GM18858 (cell line): Measurements from ENCODE around the gene RPL38.

Experiments used
- ATAC-seq: cut with Tn5 transposase; IDR thresholded peaks from one replicate; pipeline ENCODE4 v1.9.1; 2021; ENCODE audit not compliant: unreplicated experiment

The RPL38 gene

DNA sequence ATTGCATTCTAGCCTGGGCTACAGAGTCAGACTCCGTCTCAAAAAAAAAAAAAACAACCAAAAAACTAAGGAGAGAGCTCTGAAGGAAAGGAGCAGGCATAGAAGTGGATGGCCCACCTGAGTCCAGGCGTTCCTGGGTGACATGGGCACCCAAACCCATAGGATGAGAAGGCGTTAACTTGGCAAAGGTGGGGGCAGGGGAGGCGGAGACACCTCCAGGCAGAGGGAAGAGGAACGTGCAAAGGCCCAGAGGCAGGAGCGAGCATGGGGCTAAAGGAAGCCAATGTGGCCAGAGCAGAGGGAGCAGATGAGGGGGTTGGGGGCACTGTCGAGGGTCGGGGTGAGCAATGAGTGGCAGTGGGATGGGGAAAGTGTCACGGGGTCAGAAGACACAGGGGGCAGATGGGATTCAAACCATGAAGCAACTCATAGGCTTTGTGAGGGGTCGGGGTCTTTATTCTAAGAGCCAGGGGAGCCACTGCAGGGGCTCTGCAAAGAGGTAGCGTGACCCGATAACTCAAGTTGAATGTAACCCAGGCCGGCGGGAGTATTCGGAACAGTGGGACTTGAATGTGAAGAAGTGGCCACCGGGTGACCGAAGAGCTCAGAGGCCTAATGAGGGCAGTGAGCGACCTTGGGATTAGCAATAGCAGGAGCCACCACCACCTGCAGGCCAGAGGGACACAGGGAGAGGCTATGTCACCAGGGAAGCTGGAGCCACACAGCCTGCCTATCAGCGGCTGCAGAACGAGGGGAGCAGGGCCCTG lies 21.7 kb downstream of the RPL38 start:
- no peak for ATAC-seq

DNA sequence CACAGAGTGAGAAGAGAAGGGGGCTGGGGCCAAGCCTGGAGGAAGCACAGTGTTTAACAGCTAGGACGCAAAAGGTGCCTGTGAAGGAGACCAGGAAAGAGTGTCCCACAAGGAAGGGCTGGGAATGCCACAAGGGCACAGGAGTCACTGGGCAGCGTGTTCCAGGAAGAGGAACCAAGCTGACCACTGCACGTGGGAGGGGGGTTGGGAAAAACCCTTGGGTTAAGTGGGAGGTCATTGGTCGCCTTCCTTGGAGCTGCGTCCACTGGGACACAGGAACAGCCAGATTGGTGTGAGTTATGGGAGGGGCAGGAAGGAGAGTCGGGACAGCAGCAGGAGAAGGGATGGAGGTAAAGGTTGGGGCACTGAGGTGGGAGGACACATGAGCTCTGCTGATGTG lies 22.8 kb downstream of the RPL38 start:
- no peak for ATAC-seq

DNA sequence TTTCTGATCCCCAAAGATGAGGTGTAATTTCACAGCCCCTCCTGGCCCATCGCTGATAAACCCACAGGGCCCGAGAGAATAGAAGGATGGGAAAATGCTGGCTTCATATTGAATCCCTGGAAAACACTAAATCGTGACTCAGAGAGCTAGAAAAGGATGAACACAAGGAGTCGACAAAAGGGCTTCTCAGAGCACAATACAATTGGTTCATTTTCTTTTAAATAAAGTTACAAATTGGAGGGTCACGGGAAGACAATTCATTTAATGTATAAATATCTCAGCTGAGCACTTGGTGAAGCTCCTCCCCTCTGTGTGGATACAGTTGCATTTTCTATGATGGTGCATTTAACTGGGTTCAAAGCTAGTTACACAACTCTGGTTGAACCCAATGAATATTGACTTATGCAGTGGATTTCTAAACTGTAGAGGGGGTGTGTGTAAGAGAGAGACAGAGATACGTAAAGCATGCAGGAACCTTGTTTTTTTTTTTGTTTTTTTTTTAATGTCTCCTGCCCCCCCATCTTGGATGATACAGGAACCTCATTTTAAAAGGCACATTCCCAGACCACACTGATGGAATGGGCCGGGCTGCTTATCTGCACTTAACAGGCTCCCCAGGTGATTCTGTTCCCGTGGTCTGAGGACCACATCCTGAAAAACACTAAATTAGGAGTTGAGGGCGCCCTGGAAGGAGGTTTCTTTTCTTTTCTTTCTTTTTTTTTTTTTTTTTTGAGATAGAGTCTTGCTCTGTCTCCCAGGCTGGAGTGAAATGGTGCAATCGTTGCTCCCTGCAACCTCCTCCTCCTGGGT lies 24.0 kb downstream of the RPL38 start:
- no peak for ATAC-seq

DNA sequence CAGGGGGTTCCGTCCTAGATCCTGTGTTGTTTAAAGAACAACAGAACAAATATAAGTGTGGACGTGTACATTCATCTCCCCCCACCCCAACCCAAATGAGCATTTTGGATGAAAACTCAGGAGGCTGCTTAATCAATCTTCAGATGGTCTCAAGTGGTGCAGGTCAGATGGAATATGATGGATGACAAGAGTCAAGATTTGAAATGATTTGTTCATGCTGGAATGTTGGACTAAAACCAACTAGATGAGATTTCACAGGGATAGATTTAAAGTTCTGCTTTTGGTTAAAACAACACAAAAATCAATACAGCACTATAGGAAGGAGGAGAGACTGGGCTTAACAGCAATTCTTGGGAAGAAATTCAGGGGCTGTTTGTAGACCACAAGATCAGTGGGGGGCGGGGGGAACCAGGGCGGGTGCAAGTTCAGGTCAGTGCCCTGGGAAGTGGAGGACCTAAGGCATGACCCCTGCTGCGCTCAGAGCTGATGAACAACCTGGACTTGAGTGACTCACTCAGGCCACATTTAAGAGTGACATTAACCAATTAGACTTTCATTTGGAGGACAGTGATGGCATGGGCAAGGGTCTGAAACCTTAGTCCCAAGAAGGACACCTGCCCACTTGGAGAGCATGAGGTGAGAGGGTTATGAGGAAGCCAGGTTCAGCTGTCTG lies 25.0 kb downstream of the RPL38 start:
- no peak for ATAC-seq

DNA sequence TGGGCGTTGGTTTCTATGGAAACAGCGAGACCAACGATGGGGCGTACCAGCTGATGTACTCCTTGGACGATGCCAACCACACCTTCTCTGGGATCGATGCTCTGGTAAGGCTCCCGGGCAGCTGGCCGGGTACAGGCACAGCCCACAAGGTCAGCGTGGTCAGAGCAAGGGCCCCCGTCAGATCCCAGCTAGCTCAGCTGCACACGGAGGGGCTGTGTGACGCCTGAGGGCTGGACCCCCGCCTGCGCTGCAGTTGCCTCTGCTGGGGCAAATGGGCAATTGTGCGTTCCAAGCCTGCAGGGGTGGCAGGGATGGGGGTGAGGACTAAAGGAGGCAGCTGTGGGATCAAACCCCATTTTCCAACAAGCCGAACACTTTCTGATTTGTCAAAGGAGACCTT lies 27.4 kb downstream of the RPL38 start:
- no peak for ATAC-seq

DNA sequence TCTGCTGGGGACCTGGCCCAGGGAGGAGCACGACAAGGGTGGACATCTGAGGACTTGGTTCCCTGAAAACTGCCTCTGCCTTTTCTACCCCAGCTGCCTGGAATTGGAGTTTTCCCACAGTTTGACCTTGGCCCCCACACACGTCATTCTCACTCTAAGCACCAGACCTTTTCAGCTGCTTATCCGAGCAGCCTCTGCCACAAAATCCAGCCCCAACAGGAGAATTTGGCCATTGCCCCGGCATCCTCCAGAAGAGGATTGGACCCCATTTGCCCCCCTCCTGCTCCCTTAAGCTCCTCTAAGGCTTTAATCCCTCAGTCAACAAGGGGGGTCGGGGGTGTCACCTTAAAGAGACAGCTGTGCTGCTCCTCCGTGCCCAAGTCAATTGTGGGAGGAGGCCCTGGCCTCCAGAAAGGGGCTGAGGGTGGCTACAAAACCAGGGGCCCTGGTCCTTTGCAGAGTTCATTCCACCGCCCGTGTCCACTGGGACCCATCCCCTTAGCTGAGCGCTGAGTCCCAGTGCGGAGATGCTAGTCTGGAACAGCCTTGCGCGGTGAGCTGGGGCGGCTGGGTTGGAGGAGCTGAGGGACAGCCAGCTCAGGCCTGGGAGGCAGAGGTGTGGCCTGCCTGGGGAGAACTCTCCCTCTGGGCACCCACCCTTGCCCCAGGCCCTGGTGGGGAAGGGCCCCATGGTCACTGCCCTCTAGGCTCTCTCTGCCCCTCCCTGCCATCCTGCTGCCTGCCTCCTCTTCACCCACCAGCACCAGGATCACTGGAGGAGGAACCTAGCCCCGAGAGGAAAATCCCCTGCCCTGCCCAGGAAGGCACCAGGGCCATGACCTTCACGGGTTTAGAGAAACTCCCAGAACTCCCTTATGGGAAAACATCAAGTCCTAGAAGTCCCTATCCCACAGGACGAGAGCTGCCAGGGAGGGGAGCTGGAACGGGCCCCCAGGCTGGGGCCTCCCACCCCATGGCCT lies 28.7 kb downstream of the RPL38 start:
- no peak for ATAC-seq

DNA sequence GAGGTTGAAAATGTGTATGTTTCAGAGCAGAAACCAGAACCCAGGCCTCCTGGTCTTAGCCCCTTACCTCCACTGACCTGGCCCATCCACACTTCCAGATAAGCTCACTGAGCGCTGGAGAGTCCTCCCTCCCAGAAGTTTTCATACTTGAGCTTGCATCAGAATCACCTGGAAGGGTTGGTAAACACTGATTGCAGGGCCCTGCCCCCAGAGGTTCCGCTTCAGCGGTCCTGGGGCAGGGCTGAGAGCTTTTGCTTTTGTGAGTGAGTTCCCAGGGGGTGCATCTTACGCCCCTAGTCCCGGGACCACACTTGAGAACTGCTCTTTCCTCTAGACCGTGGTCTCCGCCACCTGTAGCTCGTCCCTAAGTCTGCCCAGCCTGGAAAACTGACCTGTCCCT lies 30.5 kb downstream of the RPL38 start:
- no peak for ATAC-seq

DNA sequence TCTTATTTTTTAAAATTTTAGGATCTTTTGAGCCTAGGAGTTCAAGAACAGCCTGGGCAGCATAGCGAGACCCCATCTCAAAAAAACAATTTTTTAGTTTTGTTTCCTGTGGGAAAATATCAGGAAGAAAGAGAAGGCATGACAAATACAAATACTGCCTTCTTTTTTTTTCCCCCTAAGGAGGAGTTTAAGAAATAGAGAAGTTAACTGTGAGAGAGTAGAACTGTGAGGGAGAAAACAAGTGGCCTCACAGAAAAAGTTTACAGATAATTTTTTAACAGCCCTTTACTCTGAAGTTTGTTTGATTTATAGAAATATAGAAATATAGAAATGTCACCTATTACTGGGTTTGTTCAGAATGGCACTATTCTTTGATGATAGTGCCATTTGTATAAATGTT lies 31.0 kb downstream of the RPL38 start:
- ATAC-seq, result no peak

DNA sequence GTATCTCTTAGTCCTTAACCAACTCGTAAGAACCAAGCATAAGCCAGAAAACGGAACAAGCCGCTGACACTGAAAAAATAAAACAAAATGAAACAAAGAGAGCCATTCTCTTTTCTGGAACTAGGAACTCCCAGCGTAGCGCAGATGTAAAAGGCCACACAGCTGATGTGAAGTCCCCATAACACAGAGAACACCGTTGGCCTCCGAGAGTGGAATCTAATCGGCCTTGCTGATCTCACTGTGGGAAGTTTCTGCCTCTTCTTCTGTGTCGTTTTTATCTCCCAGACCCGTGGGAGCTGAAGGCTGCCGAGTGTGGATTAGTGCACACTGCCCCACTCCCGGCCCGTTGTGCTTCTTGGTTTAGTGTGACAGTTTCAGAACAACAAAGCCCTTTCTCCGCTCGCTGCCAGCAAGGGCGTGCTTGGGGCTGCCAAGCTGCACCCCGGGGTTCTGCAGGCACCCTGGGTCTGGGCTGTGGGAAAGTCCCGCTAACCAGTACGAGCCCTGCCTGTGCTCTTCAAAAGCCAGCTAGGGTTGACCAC lies 31.6 kb downstream of the RPL38 start:
- no peak for ATAC-seq

DNA sequence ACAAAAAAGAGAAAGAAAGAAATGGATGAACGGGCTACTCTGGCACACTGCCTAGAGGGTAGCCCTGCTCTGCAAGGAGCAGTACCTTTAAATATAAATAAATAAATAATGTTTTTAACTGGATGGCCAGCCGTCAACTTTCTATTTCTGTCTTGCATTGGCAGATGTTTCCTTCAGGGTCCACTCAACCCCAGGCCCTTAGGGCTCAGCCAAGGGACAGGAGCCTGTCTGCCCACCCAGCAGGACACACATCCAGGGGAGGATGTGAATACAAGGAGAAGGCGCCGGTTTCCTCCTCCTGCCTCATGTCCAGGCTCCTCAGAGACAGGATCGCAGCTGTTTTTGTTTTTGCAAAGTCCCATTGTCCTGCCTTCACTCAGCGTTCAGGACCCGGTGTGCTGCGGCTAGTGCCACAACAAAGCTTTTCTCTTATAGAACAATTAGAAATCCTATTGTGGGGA lies 32.5 kb downstream of the RPL38 start:
- no peak for ATAC-seq

DNA sequence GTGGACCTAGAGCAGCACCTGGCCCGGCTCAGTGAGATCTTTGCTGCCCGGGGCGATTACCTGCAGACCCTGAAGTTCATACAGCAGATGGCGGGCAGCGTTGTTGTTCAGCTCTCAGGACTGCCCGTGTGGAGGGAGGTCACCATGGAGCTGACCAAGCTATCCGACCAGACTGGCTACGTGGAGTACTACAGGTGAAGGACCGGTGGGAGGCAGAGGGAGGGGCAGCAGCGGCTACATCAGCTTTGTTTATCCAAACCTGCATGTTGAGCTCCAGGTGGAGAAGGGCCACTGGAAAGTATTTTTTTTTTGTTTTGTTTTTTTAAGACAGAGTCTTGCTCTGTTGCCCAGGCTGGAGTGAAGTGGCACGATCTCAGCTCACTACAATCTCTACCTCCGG lies 33.8 kb downstream of the RPL38 start:
- ATAC-seq, result no peak

DNA sequence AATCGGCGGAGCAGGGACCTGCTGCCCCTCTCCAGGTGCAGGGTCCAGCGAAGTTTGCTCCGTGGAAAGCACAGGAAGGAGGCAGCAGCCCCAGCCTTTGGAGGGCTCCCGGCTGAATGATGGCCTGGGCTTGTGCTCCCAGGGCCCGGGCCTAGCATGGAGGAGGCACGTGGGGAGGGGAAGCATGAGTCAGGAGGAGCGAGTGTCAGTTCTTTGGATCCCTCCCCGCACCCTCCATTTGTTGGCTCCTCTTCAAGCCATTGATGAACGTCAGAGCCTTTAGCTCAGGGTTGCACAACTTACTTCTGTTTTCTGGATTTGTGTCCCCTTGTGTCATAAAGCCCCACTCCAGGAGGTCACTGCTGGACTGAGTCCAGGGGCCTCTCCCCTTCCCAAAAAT lies 35.7 kb downstream of the RPL38 start:
- ATAC-seq, result no peak

DNA sequence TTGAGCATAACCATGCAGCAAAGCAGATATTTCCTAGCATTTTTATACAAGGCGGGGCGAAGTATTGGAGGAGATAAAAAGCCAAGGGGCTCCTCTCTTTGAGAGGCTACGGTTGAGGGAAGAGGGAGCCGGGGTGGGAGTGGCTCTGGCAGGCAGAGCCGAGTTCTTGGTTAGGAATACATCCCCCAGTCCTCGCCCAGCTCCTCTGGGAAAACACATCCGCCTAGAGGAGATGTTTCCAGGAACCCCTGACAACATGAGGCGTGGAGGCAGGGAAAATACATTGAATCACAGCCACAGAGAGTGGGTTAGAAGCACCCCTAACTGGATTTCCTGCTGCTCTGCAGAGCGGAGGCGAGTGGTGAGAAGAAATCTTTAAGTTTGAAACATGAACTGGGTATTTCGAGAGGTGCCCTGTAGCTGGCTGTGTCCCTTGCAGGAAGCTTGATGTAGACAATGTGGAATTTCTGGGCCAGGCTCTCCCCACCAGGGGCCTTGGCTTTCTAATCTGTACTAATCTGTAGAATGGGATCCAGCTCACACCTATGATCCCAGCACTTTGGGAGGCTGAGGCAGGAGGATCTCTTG lies 37.2 kb downstream of the RPL38 start:
- no peak for ATAC-seq

DNA sequence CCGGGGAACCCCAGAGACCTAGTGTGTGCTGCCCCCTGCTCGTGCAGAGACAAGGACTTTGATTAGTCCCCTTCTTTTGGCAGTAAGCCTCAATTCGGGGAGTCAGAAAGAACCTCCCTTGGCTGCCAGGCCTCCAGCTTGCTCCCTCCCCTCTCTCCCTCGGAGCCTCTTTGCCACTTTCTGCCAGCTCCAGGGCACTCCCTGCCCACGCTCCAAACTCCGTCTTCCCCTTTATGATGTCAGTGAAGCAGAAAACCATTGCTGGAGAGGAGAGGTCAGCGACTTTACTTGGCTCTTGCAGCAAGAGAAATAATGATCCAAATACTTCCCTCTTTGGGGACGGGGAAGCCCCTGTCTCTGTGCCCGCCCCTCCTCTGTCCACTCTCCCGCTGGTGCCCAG lies 38.0 kb downstream of the RPL38 start:
- no peak for ATAC-seq

DNA sequence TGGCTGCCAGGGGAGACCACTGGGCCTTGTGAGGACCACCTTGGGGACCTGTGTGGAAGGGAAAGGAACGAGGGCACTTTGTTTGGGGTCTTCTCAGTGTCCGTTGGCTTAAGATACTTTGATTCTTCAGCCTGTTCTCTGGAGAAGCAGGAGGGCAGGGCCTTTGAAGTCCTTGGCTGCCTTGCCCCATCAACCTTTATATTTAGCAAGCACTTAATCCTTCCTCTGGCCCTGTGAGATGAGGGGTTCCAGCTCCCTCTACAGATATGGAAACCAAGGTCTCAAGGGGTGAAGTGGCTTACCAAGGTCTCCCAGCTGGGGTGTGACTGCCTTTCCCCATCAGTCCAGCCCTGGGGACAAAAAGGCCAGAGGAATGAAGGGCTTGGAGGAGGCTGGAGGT lies 38.4 kb downstream of the RPL38 start:
- ATAC-seq, result no peak

DNA sequence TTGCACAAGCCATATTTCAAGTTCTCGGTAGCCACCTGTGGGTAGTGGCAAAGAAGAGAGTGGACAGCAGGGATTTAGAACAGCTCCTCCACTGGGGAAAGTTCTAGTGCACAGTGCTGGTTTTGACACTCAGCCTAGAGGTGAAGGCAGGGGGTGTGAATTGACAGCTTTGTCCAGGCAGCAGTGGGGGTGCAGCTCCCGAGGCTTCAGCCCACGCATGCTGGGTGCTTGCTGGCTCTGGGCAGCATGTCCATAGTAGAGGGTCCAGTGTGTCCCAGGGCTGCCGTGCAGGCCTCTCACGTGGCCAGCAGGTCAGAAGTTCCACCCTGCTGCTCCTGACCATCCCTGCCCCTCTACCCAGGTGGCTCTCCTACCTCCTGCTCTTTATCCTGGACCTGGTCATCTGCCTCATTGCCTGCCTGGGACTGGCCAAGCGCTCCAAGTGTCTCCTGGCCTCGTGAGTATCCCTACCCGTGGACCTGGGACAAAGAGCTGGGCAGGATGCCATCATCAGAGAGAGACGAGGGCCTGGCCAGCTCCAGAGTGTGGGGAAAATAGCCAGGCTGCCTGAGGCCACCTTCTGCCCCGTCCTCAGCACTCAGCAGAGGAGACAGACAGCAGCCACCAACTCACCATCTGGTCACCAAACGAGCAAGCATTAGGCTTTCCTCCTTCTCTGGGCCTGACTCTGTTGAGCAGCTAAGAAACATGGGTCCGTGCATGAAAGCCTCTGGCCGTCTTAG lies 39.7 kb downstream of the RPL38 start:
- no peak for ATAC-seq

DNA sequence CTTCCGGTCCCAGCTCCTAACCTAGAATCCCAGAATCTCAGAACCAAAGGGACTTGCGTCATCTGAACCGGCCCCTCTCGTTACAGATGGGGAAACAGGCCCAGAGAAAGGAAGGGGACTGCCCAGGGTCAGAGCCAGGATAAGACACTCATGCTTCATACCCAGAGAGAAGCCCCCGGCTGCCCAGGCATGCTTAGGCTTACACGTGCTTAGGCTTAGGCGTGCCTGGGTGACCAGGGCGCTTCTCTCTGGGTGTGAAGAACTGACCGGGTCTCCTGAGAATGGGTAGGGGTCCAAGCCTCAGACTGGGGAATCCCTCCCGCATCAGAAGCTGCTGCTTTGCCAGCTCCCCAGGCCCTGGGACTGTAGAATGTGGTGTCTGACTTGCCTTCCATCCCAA lies 40.6 kb downstream of the RPL38 start:
- ATAC-seq, result no peak

DNA sequence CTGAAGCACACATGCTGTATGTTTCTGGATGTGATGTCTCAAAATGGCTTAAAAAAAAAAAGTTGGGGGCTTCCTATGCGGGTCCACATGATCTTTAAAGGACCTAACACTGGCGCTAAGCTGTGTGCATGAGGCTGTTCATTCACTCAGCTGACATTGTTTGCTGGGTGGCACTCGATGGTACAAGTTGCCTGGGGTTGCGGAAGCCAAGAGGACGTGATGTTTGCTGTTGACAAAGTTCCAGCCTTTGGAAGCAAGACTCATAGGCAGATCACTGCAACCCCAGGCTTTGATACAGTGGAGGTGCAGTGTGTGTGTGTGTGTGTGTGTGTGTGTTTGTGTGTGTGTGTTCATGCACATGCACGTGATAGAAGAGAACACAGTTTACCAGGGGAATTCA lies 41.1 kb downstream of the RPL38 start:
- ATAC-seq, result no peak

DNA sequence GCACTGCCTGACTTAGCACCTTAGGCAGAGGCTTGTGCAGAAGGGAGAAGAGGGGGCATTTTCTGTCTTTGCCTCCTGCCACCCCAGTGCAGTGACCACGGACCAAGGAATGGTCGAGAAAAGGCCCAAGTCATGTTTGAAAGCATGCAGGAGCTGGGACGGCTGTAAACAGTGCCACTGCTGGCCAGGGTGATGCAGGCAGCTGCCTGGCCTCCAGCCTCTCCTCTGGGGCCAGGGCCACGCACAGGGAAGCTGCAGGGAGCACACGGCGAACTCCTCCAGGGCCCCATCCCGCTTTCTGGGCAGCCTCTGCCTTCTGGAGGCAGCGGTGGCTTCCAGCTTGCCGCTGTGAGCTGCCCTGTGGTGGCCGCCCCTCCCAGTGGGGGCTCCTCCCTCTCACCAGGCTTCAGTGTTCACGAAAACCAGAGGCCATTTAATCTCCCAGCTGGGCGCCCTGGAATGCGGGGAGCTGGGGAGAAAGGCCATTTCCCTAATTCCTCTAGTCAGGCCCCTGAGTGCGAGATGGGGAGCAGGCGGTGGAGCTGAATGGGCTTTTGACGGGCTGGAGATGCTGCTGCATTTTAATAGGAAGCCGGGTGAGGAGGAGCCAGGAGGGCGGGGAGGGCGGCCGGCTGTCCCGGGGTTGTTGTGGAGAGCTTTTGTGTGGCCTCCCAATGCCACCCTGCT lies 41.8 kb downstream of the RPL38 start:
- no peak for ATAC-seq
